RKO (cell line): ENCODE measurements around the gene PCDHA8.
"Not testable (repeated sequence)": the region's sequence is repeated elsewhere in the genome, so short reads cannot be mapped to it uniquely, and the experiment has no call there.

Experiments used
- DNase-seq: peaks from one replicate; pipeline ENCODE4 v3.0.0-alpha.2; 2016; ENCODE audit warnings: low spot score

PCDHA8 gene

GRCh38 chr5:140840978-140841962 lies at the start of gene PCDHA8:
TSS of gene PCDHA8 (plus strand) at chr5:140841187. CDS start at chr5:140841322, 135 bp downstream.
- DNase-seq, result peak; percentile 80

- peak; percentile 9 for DNase-seq
Observed at GRCh38 chr5:140794595-140795258, 46.3 kb upstream of the PCDHA8 start, which contains the start of gene PCDHA2. TSS of gene PCDHA2 (plus strand) at chr5:140794852.

- peak; percentile 38 for DNase-seq
Observed at GRCh38 chr5:140795259-140795641, 45.7 kb upstream of the PCDHA8 start.

GRCh38 chr5:140796072-140796717 lies 44.8 kb upstream of the PCDHA8 start:
- not testable (repeated sequence) for DNase-seq

GRCh38 chr5:140796718-140797095 lies 44.3 kb upstream of the PCDHA8 start:
- no peak for DNase-seq

GRCh38 chr5:140800816-140801493 lies 40.0 kb upstream of the PCDHA8 start, which contains the start of gene PCDHA3:
TSS of gene PCDHA3 (plus strand) at chr5:140801057.
- DNase-seq, result peak; percentile 47

- no peak for DNase-seq
Observed at GRCh38 chr5:140801494-140801841, 39.5 kb upstream of the PCDHA8 start.

GRCh38 chr5:140802381-140802780 lies 38.6 kb upstream of the PCDHA8 start:
- DNase-seq, result not testable (repeated sequence)

GRCh38 chr5:140802781-140803271 lies 38.2 kb upstream of the PCDHA8 start:
- no peak for DNase-seq

- peak; percentile 27 for DNase-seq
Observed at GRCh38 chr5:140806834-140807775, 33.9 kb upstream of the PCDHA8 start, which contains the start of gene PCDHA4. TSS of gene PCDHA4 (plus strand) at chr5:140807068.

- DNase-seq, result not testable (repeated sequence)
Observed at GRCh38 chr5:140808241-140808888, 32.6 kb upstream of the PCDHA8 start.

GRCh38 chr5:140808889-140809291 lies 32.1 kb upstream of the PCDHA8 start:
- DNase-seq, result no peak

- no peak for DNase-seq
Observed at GRCh38 chr5:140821375-140822280, 19.4 kb upstream of the PCDHA8 start, which contains the start of gene PCDHA5. TSS of gene PCDHA5 (plus strand) at chr5:140821613.

GRCh38 chr5:140822281-140822629 lies 18.7 kb upstream of the PCDHA8 start:
- DNase-seq, result no peak

- not testable (repeated sequence) for DNase-seq
Observed at GRCh38 chr5:140822969-140823368, 18.0 kb upstream of the PCDHA8 start.

- DNase-seq, result no peak
Observed at GRCh38 chr5:140823475-140823874, 17.5 kb upstream of the PCDHA8 start.

GRCh38 chr5:140827704-140828361 lies 13.2 kb upstream of the PCDHA8 start, which contains the start of gene PCDHA6:
TSS of gene PCDHA6 (plus strand) at chr5:140827960. CDS start at chr5:140828092, 132 bp downstream.
- DNase-seq, result no peak

- DNase-seq, result no peak
Observed at GRCh38 chr5:140828362-140828737, 12.6 kb upstream of the PCDHA8 start.
